ENCODE results near the gene SHFL. TPM values are rescaled to one million over a fixed set of nuclear protein-coding genes. Genes with fewer than 3 reads are reported as not detected.

SHFL gene
- total and polyA plus RNA-seq, 2 of the 8 experiments (the other 6 are each of a cell fraction or from before 2014, with no cell fraction given), result 25.3 to 37.1 TPM

GRCh38 chr19:10076535-10076934 lies 9.6 kb upstream of the SHFL start:
- Histone ChIP-seq H3K27me3 (replicated peaks in 1 of 4; ENCODE audit: control insufficient read depth in 3 of 4, extremely low read depth in 1 of 4, insufficient read depth in 3 of 4, low read length in 3 of 4) (peaks cover 0 to 2% (median 0%) of the 10 kb centered on the region in 4 experiments; a peak in 1 of 7 replicates), H3K4me1 (replicated peaks in 1 of 4; ENCODE audit: control insufficient read depth in 3 of 4, insufficient read depth in 4 of 4, low read length in 3 of 4) (peaks cover 0 to under 1% (median 0%) of the 10 kb centered on the region in 4 experiments; a peak in 1 of 7 replicates), H3K14ac (ENCODE audit: insufficient read length) (no peak overlapping the region), H4K20me1 (replicated peaks in 1 of 2; ENCODE audit: control insufficient read depth in 1 of 2, insufficient read depth in 2 of 2, low read length in 2 of 2) (no peaks in the 10 kb centered on the region), H2BK20ac (ENCODE audit: low read length) (no peak overlapping the region), H3K23me2 (ENCODE audit: low read depth, low read length) (no peaks in the 10 kb centered on the region), H3K36me3 (ENCODE audit: control insufficient read depth in 2 of 4, insufficient read depth in 4 of 4, low read length in 3 of 4) (no peaks in the 10 kb centered on the region), H3K9me3 (ENCODE audit: insufficient read depth in 2 of 2, low read depth in 1 of 2, low read length in 1 of 2) (peaks cover 10 to 12% of the 10 kb centered on the region in 2 experiments), H2BK120ac (replicated peaks; ENCODE audit: low read depth, low read length) (no peak overlapping the region), H3K4ac (replicated peaks; ENCODE audit: insufficient read length, low read depth, low read length) (no peak overlapping the region), H4K8ac (ENCODE audit: extremely low read depth, insufficient read depth, low read length) (no peak overlapping the region), H3K4me2 (ENCODE audit: insufficient read depth in 1 of 2, low read depth in 2 of 2, low read length in 2 of 2) (no peak overlapping the region), H3K79me2 (ENCODE audit: control insufficient read depth in 1 of 2, insufficient read depth in 2 of 2, low read length in 2 of 2) (no peaks in the 10 kb centered on the region), H2BK5ac (ENCODE audit: low read depth, low read length) (no peak overlapping the region), H3K18ac (ENCODE audit: extremely low read depth, low read length) (no peak overlapping the region), H3K27ac (ENCODE audit: low read depth, low read length) (no peak overlapping the region), H4K5ac (ENCODE audit: insufficient read length, low read depth, low read length) (no peak overlapping the region), H3K56ac (replicated peaks; ENCODE audit: insufficient read length, low read depth, low read length) (no peak overlapping the region), H4K91ac (replicated peaks; ENCODE audit: insufficient read length, low read length) (no peak overlapping the region), H2AK5ac (ENCODE audit: low read depth, low read length) (no peak overlapping the region), H2BK15ac (ENCODE audit: low read length) (no peak overlapping the region), H3K9ac (replicated peaks in 1 of 4; ENCODE audit: extremely low read depth in 1 of 4, low read depth in 3 of 4, low read length in 3 of 4) (no peak overlapping the region), H3K4me3 (ENCODE audit: extremely low read depth in 1 of 4, insufficient read depth in 2 of 4, low read depth in 3 of 4, low read length in 4 of 4) (no peak overlapping the region), H3K23ac (ENCODE audit: insufficient read length) (no peak overlapping the region), H3K79me1 (ENCODE audit: low read depth, low read length) (no peaks in the 10 kb centered on the region), H2AFZ (ENCODE audit: low read length) (no peak overlapping the region), H2BK12ac (ENCODE audit: low read depth, low read length) (no peak overlapping the region)
- POLR2A ChIA-PET (ENCODE audit: partially characterized antibody), result interaction anchor here (0.6 to 0.7 kb wide), 3 partner anchors 31 to 186 kb away, joined by 3 read pairs; no protein-coding TSS in a partner anchor
- CTCF ChIA-PET (ENCODE audit: partially characterized antibody), result interaction anchor here (1.4 kb wide), 1 partner anchor 22 kb away, joined by 3 read pairs; no protein-coding TSS in a partner anchor
- DNase-seq (ENCODE audit: low read depth in 1 of 2, low spot score in 2 of 2) (no peak), FAIRE-seq (no peak)
- WGBS, 2 experiments (ENCODE audit: extremely low coverage in 1 of 2, insufficient coverage in 1 of 2, insufficient read length in 1 of 2, insufficient replicate concordance in 2 of 2, low coverage in 1 of 2, low lambda C conversion rate in 2 of 2, missing lambda C conversion rate in 1 of 2), result 70 to 100% methylated on average over 2 to 6 of the region's 6 CpGs
- TF ChIP-seq RFX5 (IDR thresholded peaks at IDR 0.05; ENCODE audit: borderline replicate concordance, low read depth, low read length) (no peak), TBP (IDR thresholded peaks at IDR 0.05; ENCODE audit: low read depth, low read length) (no peak), RBBP5 (IDR thresholded peaks at IDR 0.05; ENCODE audit: borderline replicate concordance, low read depth, low read length) (no peak), RAD21 (IDR thresholded peaks at IDR 0.05 in 1 of 2, conservative IDR thresholded peaks at IDR 0.05 in 1 of 2; ENCODE audit: low read depth in 2 of 2, low read length in 2 of 2) (no peak), SAP30 (IDR thresholded peaks at IDR 0.05; ENCODE audit: insufficient read depth, insufficient replicate concordance, low read length) (no peak), EGR1 (IDR thresholded peaks at IDR 0.05; ENCODE audit: borderline replicate concordance, low read depth, low read length) (no peak), BRCA1 (IDR thresholded peaks at IDR 0.05; ENCODE audit: low read depth, low read length) (no peak), CREB1 (IDR thresholded peaks at IDR 0.05) (no peak)
- TF ChIP-seq, protein P1, sequence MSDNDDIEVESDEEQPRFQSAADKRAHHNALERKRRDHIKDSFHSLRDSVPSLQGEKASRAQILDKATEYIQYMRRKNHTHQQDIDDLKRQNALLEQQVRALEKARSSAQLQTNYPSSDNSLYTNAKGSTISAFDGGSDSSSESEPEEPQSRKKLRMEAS (IDR thresholded peaks at IDR 0.05), result no peak
- TF ChIP-seq, protein P2, sequence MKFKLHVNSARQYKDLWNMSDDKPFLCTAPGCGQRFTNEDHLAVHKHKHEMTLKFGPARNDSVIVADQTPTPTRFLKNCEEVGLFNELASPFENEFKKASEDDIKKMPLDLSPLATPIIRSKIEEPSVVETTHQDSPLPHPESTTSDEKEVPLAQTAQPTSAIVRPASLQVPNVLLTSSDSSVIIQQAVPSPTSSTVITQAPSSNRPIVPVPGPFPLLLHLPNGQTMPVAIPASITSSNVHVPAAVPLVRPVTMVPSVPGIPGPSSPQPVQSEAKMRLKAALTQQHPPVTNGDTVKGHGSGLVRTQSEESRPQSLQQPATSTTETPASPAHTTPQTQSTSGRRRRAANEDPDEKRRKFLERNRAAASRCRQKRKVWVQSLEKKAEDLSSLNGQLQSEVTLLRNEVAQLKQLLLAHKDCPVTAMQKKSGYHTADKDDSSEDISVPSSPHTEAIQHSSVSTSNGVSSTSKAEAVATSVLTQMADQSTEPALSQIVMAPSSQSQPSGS (IDR thresholded peaks at IDR 0.05; ENCODE audit: low read length), result no peak
- TF ChIP-seq, protein P3, sequence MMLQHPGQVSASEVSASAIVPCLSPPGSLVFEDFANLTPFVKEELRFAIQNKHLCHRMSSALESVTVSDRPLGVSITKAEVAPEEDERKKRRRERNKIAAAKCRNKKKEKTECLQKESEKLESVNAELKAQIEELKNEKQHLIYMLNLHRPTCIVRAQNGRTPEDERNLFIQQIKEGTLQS (IDR thresholded peaks at IDR 0.05; ENCODE audit: insufficient read depth, low read depth, low read length), result no peak
